HG03460 (cell line): Measurements from ENCODE around the gene DDX51.
"Not testable (repeated sequence)": the region's sequence is repeated elsewhere in the genome, so short reads cannot be mapped to it uniquely, and the experiment has no call there.

Experiments
- ATAC-seq: cut with Tn5 transposase; IDR thresholded peaks from one replicate; pipeline ENCODE4 v1.9.1; 2021; ENCODE audit not compliant: unreplicated experiment

DDX51 gene

GRCh38 chr12:132141976-132142678 lies 2.0 kb downstream of the DDX51 start:
- ATAC-seq, result no peak

- no peak for ATAC-seq
Measured at GRCh38 chr12:132140918-132141841, 2.9 kb downstream of the DDX51 start.

- ATAC-seq, result no peak
Measured at GRCh38 chr12:132140501-132140900, 3.6 kb downstream of the DDX51 start.

- no peak for ATAC-seq
Measured at GRCh38 chr12:132139912-132140311, 4.2 kb downstream of the DDX51 start.

- no peak for ATAC-seq
Measured at GRCh38 chr12:132138941-132139871, 4.9 kb downstream of the DDX51 start.

GRCh38 chr12:132137483-132138125 lies 6.5 kb downstream of the DDX51 start:
- ATAC-seq, result no peak

GRCh38 chr12:132136226-132136625 lies 7.9 kb downstream of the DDX51 start:
- ATAC-seq, result not testable (repeated sequence)

GRCh38 chr12:132134653-132135183 lies 9.4 kb downstream of the DDX51 start:
- not testable (repeated sequence) for ATAC-seq

- ATAC-seq, result no peak
Measured at GRCh38 chr12:132133952-132134652, 10.0 kb downstream of the DDX51 start.

- ATAC-seq, result no peak
Measured at GRCh38 chr12:132132609-132133430, 11.3 kb downstream of the DDX51 start.

GRCh38 chr12:132131952-132132351 lies 12.2 kb downstream of the DDX51 start:
- no peak for ATAC-seq

- ATAC-seq, result no peak
Measured at GRCh38 chr12:132131229-132131628, 12.9 kb downstream of the DDX51 start.

GRCh38 chr12:132130690-132131089 lies 13.4 kb downstream of the DDX51 start:
- ATAC-seq, result no peak

GRCh38 chr12:132129007-132129406 lies 15.1 kb downstream of the DDX51 start:
- no peak for ATAC-seq

- no peak for ATAC-seq
Measured at GRCh38 chr12:132127041-132127440, 17.1 kb downstream of the DDX51 start.

GRCh38 chr12:132125736-132126135 lies 18.4 kb downstream of the DDX51 start:
- no peak for ATAC-seq

- ATAC-seq, result no peak
Measured at GRCh38 chr12:132124766-132125425, 19.2 kb downstream of the DDX51 start.
